Natural killer cell (primary cell): ENCODE measurements around the gene LRRC1. TPM values are rescaled to one million over a fixed set of nuclear protein-coding genes. Genes with fewer than 3 reads are reported as not detected.
"Not testable (repeated sequence)": the region's sequence is repeated elsewhere in the genome, so short reads cannot be mapped to it uniquely, and the experiment has no call there.

Source experiments
- ATAC-seq, 3 donors: fragments of 150-1000 bp in 2 of 3; fragments of 200-7000 bp in 1 of 3; cut with Tn5 transposase; 1 replicate in 1 of 3; 2 replicates in 2 of 3; pipeline ENCODE4 v1.10.0; 2021; ENCODE audit warnings: mild to moderate bottlenecking in 2 of 3, moderate library complexity in 2 of 3
- DNase-seq, 2 donors: peaks; one replicate each; pipeline versions ENCODE4 v3.0.0 to v3.0.0-alpha.2; 2013 to 2021; ENCODE audit warnings: mixed read lengths in 1 of 2
- H3K27ac ChIP-seq: one replicate; pipeline ENCODE4 v1.5.1; 2013; ENCODE audit warnings: mild to moderate bottlenecking, low read length
- H3K27me3 ChIP-seq: one replicate; pipeline ENCODE4 v1.6.1; 2013; ENCODE audit warnings: low read length; ENCODE audit not compliant: control insufficient read depth, insufficient read depth
- H3K36me3 ChIP-seq: one replicate; pipeline ENCODE4 v1.6.1; 2013; ENCODE audit warnings: low read length; ENCODE audit not compliant: control insufficient read depth, insufficient read depth
- H3K4me1 ChIP-seq: one replicate; pipeline ENCODE4 v1.6.1; 2013; ENCODE audit warnings: low read length; ENCODE audit not compliant: control insufficient read depth, insufficient read depth
- H3K4me3 ChIP-seq: one replicate; pipeline ENCODE4 v1.5.1; 2013; ENCODE audit warnings: low read length
- H3K9me3 ChIP-seq: one replicate; pipeline ENCODE4 v1.6.1; 2013; ENCODE audit warnings: low read length; ENCODE audit not compliant: control insufficient read depth, insufficient read depth
- H3K27ac Mint-ChIP-seq, 2 donors: one replicate each; pipeline ENCODE4 v1.8.0; 2022; ENCODE audit warnings: mild to moderate bottlenecking in 2 of 2, mixed read lengths in 2 of 2, moderate library complexity in 1 of 2
- H3K27me3 Mint-ChIP-seq, 2 donors: one replicate each; pipeline ENCODE4 v1.8.0; 2022; ENCODE audit warnings: low read depth in 2 of 2, mixed read lengths in 2 of 2
- H3K36me3 Mint-ChIP-seq: one replicate; pipeline ENCODE4 v1.8.0; 2022; ENCODE audit warnings: mixed read lengths
- H3K4me1 Mint-ChIP-seq, 2 donors: one replicate each; pipeline ENCODE4 v1.8.0; 2022; ENCODE audit warnings: mixed read lengths in 2 of 2
- H3K4me3 Mint-ChIP-seq: one replicate; pipeline ENCODE4 v1.8.0; 2022; ENCODE audit warnings: mild to moderate bottlenecking, moderate library complexity, mixed read lengths
- H3K9me3 Mint-ChIP-seq, 2 donors: one replicate each; pipeline ENCODE4 v1.8.0; 2022; ENCODE audit warnings: mixed read lengths in 2 of 2
- WGBS: methylation state at CpG from one replicate; pipeline ENCODE4 v1.1.7; 2013; ENCODE audit warnings: missing lambda C conversion rate; ENCODE audit not compliant: insufficient coverage; 5-methylcytosine and 5-hydroxymethylcytosine counted together
- intact Hi-C: fragments of 100-400 bp; cut with micrococcal nuclease; formaldehyde crosslinking; loops from one replicate; pipeline ENCODE4 v1.14.2; 2022
- total RNA-seq, 4 donors: library from RNA; stranded (reverse); fragments of 120-200 nt in 1 of 4; gene quantifications; one replicate each; pipeline versions ENCODE4 v1.2.3 to v1.2.4, GENCODE V29; 2013 to 2022
- TF ChIP-seq, protein P1 (sequence below): fragments of 200-600 bp; IDR thresholded peaks from one replicate; pipeline ENCODE4 v1.8.0; 2022; ENCODE audit warnings: antibody characterized with exemption

Gene LRRC1
- total RNA-seq, 3 donors from 2014 or later (not counting 1 experiment from before 2014, with no cell fraction given) = 2.0 to 5.6 (median 3.7) TPM

DNA sequence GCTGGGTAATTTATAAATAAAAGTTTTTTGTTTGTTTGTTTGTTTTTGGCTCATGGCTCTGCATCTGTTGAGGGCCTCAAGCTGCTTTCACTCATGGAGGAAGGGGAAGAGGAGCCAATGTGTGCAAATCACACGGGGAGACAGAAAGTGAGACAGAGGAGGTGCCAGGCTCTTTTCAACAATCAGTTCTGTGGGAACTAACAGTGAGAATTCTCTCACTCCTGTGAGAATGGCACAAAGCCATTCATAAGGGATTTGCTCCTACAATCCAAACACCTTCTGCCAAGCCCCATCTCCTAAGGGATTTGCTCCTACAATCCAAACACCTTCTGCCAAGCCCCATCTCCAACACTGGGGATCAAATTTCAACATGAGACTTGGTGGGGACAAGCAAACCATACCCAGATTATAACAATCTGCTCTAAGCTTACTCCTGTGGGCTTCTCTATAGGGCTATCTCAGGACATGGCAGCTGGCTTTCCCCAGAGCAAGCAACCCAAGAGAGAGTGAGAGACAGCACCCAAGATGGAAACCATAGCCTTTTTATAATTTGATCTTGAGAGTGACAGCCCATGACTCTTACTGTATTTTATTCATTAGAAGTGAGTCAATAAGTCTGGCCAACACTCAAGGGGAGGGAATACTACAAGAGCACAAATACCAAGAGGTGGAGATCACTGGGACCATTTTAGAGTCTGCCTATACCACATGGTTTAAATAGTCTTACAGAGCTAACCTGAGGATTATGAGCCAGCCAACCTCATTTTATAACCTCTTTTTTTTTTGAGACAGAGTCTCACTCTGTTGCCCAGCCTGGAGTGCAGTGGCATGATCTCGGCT, 22.8 kb upstream of the LRRC1 start:
- Mint-ChIP-seq H3K4me3 (no peak overlapping the region), H3K9me3 (peaks cover 0 to 3% of the 10 kb centered on the region in 2 donors), H3K4me1 (no peaks in the 10 kb centered on the region), H3K27ac (no peak overlapping the region), H3K27me3 (peaks cover 0 to 11% of the 10 kb centered on the region in 2 donors), H3K36me3 (no peaks in the 10 kb centered on the region)
- H3K36me3 ChIP-seq = no peaks in the 10 kb centered on the region
- ATAC-seq (no peak), DNase-seq (no peak)
- H3K4me1 ChIP-seq = no peaks in the 10 kb centered on the region
- no peak overlapping the region for H3K4me3 ChIP-seq
- intact Hi-C loops = no loop called here
- WGBS = 86% methylated on average over 2 of the region's 2 CpGs
- H3K9me3 ChIP-seq = no peaks in the 10 kb centered on the region
- TF ChIP-seq, protein P1, sequence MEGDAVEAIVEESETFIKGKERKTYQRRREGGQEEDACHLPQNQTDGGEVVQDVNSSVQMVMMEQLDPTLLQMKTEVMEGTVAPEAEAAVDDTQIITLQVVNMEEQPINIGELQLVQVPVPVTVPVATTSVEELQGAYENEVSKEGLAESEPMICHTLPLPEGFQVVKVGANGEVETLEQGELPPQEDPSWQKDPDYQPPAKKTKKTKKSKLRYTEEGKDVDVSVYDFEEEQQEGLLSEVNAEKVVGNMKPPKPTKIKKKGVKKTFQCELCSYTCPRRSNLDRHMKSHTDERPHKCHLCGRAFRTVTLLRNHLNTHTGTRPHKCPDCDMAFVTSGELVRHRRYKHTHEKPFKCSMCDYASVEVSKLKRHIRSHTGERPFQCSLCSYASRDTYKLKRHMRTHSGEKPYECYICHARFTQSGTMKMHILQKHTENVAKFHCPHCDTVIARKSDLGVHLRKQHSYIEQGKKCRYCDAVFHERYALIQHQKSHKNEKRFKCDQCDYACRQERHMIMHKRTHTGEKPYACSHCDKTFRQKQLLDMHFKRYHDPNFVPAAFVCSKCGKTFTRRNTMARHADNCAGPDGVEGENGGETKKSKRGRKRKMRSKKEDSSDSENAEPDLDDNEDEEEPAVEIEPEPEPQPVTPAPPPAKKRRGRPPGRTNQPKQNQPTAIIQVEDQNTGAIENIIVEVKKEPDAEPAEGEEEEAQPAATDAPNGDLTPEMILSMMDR = no peak
- H3K27ac ChIP-seq = no peak overlapping the region
- no peaks in the 10 kb centered on the region for H3K27me3 ChIP-seq

DNA sequence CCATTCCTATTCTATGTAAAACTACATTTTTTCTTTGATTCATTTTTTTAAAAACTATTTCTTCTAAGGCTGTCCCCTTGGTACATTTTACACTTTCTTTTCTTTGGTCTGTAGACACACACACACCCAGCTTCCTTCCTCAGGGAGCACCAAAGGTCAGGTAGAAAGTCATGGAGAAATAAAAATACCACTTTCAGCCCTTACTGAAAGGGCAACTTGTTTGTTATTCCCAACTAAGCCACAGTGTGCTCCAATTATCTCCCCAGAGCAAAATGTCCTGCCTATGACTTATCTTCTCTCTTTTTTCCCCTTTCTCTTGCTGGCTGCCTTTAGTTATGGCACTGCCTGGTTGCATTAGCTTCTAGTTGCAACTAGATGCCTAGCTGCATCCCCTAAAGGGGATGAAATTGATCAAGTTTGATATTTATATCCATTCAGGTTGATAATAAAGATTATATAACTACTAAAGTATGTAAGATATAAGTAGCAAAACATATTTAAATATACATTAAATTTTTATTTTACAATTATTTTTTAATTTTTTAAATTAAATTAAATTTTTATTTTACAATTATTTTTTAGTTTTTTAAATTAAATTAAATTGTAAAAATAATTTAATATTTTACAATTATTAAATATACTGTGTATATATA, 21.6 kb upstream of the LRRC1 start:
- H3K36me3 Mint-ChIP-seq = no peaks in the 10 kb centered on the region
- H3K4me1 Mint-ChIP-seq = no peaks in the 10 kb centered on the region
- no peak overlapping the region for H3K27ac Mint-ChIP-seq
- intact Hi-C loops = no loop called here
- Histone ChIP-seq H3K9me3 (no peaks in the 10 kb centered on the region), H3K27me3 (no peaks in the 10 kb centered on the region), H3K36me3 (no peaks in the 10 kb centered on the region), H3K4me3 (no peak overlapping the region), H3K27ac (no peak overlapping the region), H3K4me1 (no peaks in the 10 kb centered on the region)
- H3K4me3 Mint-ChIP-seq = no peak overlapping the region
- H3K27me3 Mint-ChIP-seq = peaks cover 0 to 11% of the 10 kb centered on the region in 2 donors
- DNase-seq (no peak), ATAC-seq (no peak)
- TF ChIP-seq, protein P1 = no peak
- H3K9me3 Mint-ChIP-seq = peaks cover 0 to 3% of the 10 kb centered on the region in 2 donors

DNA sequence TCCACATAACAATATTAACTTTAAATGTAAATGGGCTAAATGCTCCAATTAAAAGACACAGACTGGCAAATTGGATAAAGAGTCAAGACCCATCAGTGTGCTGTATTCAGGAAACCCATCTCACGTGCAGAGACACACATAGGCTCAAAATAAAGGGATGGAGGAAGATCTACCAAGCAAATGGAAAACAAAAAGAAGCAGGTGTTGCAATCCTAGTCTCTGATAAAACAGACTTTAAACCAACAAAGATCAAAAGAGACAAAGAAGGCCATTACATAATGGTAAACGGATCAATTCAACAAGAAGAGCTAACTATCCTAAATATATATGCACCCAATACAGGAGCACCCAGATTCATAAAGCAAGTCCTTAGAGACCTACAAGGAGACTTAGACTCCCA, 18.7 kb upstream of the LRRC1 start:
- intact Hi-C loops = not testable (repeated sequence)

DNA sequence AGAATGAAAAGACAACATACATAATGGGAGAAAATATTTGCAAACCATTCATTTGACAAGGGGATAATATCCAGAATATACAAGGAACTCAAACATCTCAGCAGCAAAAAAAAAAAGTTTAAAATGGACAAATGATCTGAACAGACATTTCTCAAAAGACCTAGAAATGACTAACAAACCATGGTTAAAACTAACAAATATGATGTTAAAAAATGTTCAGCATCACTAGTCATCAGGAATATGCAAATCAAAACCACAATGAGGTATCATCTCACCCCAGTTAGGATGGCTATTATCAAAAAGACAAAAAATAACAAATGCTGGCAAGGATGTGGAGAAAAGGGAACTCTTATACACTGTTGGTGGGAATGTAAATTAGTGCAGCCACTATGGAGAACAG, 9.8 kb upstream of the LRRC1 start:
- H3K4me1 ChIP-seq, H3K9me3 Mint-ChIP-seq, H3K36me3 ChIP-seq, H3K27ac ChIP-seq, H3K4me3 Mint-ChIP-seq, H3K4me1 Mint-ChIP-seq, DNase-seq, ATAC-seq, H3K9me3 ChIP-seq, H3K4me3 ChIP-seq, intact Hi-C loops, H3K27me3 ChIP-seq, H3K27ac Mint-ChIP-seq: not testable (repeated sequence)
- peaks cover 21 to 33% of the 10 kb centered on the region in 2 donors for H3K27me3 Mint-ChIP-seq
- peaks cover 13% of the 10 kb centered on the region for H3K36me3 Mint-ChIP-seq

More for the DNA sequence above, 18.7 kb upstream of the LRRC1 start:
- not testable (repeated sequence) for H3K4me1 ChIP-seq, H3K27me3 ChIP-seq, DNase-seq, H3K4me1 Mint-ChIP-seq, H3K9me3 ChIP-seq, H3K36me3 Mint-ChIP-seq, H3K27ac ChIP-seq, H3K9me3 Mint-ChIP-seq, H3K36me3 ChIP-seq, H3K4me3 Mint-ChIP-seq, H3K27ac Mint-ChIP-seq, ATAC-seq, H3K4me3 ChIP-seq
- H3K27me3 Mint-ChIP-seq = peaks cover 7 to 15% of the 10 kb centered on the region in 2 donors
- WGBS = no CpG with 5 or more reads among the region's 2 CpGs
